ENCODE measurements around the gene ORMDL1.

GRCh38 chr2:189829102-189829833 is 45.1 kb upstream of the ORMDL1 start:
- TF ChIP-seq CTCF (conservative IDR thresholded peaks at IDR 0.05 in 1 of 2, IDR thresholded peaks at IDR 0.05 in 1 of 2; ENCODE audit: low read depth in 1 of 2, low read length in 2 of 2) (no peak), EZH2 (IDR thresholded peaks at IDR 0.05; ENCODE audit: low read length, missing control alignments) (no peak)
